NCI-H1105 (cell line): ENCODE data around the gene FNDC3B.

ENCODE experiments used
- DNase-seq: peaks from one replicate; lab custom pipeline; 2025; lab: John Stamatoyannopoulos, UW

FNDC3B gene

DNA sequence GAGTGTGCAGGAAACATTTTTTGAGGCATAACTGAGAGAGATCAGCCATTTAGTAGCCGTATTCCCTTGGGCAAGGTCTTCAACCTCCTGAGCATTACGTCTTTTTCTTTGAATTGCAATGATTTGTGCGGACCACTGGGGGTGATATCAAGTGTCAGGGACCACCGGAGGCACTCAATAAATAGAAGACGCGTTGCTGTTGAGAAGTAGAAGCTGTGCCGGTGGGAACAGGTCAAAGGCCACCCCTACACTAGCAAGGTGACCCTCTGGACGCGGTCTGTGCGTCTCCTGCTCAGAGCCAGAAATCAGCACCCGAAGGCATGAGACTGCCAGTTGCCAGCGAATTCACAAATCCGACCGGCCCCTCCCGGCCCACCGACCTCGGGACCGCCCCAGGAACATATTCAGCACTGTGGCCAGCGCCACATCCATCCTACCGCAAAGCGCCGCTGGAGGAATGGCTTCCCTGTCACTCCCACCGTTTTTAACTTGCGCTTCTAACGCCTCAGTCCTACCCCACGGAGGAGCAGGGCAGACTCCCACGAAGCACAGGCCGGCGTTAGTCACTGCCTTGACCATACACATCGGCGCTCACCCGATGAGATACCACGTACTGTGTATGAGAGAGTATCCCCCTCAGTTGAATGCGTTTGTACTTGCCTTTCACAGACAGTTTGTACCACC lies 410.2 kb downstream of the FNDC3B start:
- DNase-seq = no peak
